Activated CD4-positive, alpha-beta memory T cell treated with anti-CD3 and anti-CD28 coated beads, Interleukin-2, amount 10 ng/mL, durations not matched to agents 7 days and 5 days (primary cell): ENCODE results near the gene YWHAG. TPM values are rescaled to one million over a fixed set of nuclear protein-coding genes. Genes with fewer than 3 reads are reported as not detected.
A peak's percentile ranks its signal among the peaks of the same experiment; 100 is the strongest.
"Not testable (repeated sequence)": the region's sequence is repeated elsewhere in the genome, so short reads cannot be mapped to it uniquely, and the experiment has no call there.

Source experiments
- CTCF ChIA-PET: fragments of 350-600 bp; sonication (Branson Sonifier 250); formaldehyde crosslinking; loops from one replicate; lab custom pipeline; 2021; ENCODE audit warnings: antibody characterized with exemption, inconsistent platforms; lab: Charles Lee
- POLR2A ChIA-PET: fragments of 350-600 bp; sonication (Branson Sonifier 250); formaldehyde crosslinking; loops from one replicate; lab custom pipeline; 2021; ENCODE audit warnings: antibody characterized with exemption; lab: Charles Lee
- DNase-seq: peaks from one replicate; pipeline ENCODE4 v3.0.0-alpha.2; 2020
- H3K27ac Mint-ChIP-seq: one replicate; pipeline ENCODE4 v1.8.0; 2021; ENCODE audit warnings: mild to moderate bottlenecking, mixed read lengths
- H3K27me3 Mint-ChIP-seq: one replicate; pipeline ENCODE4 v1.8.0; 2021; ENCODE audit warnings: mixed read lengths
- H3K36me3 Mint-ChIP-seq: one replicate; pipeline ENCODE4 v1.8.0; 2021; ENCODE audit warnings: low read depth, mixed read lengths
- H3K4me1 Mint-ChIP-seq: one replicate; pipeline ENCODE4 v1.8.0; 2021; ENCODE audit warnings: mixed read lengths
- H3K4me3 Mint-ChIP-seq: one replicate; pipeline ENCODE4 v1.8.0; 2021; ENCODE audit warnings: mild to moderate bottlenecking, mixed read lengths
- H3K9me3 Mint-ChIP-seq: one replicate; pipeline ENCODE4 v1.8.0; 2021; ENCODE audit warnings: mixed read lengths
- total RNA-seq, 2 experiments: library from RNA; stranded (reverse); gene quantifications; one replicate each; pipeline ENCODE4 v1.2.3, GENCODE V29; 2021

YWHAG gene
- total RNA-seq, 2 experiments from 2014 or later, result 83.1 to 84.8 TPM

- CTCF ChIA-PET, result interaction anchor here (0.6 to 9.2 kb wide), 7 partner anchors 9 to 144 kb away, joined by 3 to 125 read pairs (median 3); partner anchors contain the start of gene HSPB1
- H3K27me3 Mint-ChIP-seq, DNase-seq, H3K27ac Mint-ChIP-seq, H3K4me3 Mint-ChIP-seq, H3K36me3 Mint-ChIP-seq, H3K9me3 Mint-ChIP-seq, POLR2A ChIA-PET: not testable (repeated sequence)
- H3K4me1 Mint-ChIP-seq, result peaks cover 11% of the 10 kb centered on the region
These were observed 47.0 kb downstream of the YWHAG start for GRCh38 chr7:76311838-76312237.

GRCh38 chr7:76310102-76310957 lies 48.5 kb downstream of the YWHAG start:
- Mint-ChIP-seq H3K4me3 (no peak overlapping the region), H3K27me3 (no peaks in the 10 kb centered on the region), H3K27ac (no peak overlapping the region), H3K9me3 (no peaks in the 10 kb centered on the region), H3K4me1 (peaks cover 10% of the 10 kb centered on the region), H3K36me3 (no peaks in the 10 kb centered on the region)
- ChIA-PET POLR2A (interaction anchor here (0.9 kb wide), 1 partner anchor 133 kb away, joined by 3 read pairs; no protein-coding TSS in a partner anchor), CTCF (interaction anchor here (1.2 to 9.2 kb wide), 2 partner anchors 17 to 132 kb away, joined by 4 to 125 read pairs; no protein-coding TSS in a partner anchor)
- no peak for DNase-seq

- not testable (repeated sequence) for H3K27ac Mint-ChIP-seq, H3K27me3 Mint-ChIP-seq, H3K36me3 Mint-ChIP-seq, H3K9me3 Mint-ChIP-seq, H3K4me1 Mint-ChIP-seq, H3K4me3 Mint-ChIP-seq, DNase-seq
- ChIA-PET POLR2A (interaction anchor here (1.3 kb wide), 1 partner anchor 8 kb away, joined by 6 read pairs; no protein-coding TSS in a partner anchor), CTCF (interaction anchor here (1.2 to 1.4 kb wide), 2 partner anchors 18 to 131 kb away, joined by 4 to 10 read pairs; no protein-coding TSS in a partner anchor)
These were observed 49.3 kb downstream of the YWHAG start for GRCh38 chr7:76309341-76310101.

GRCh38 chr7:76308874-76309273 lies 49.9 kb downstream of the YWHAG start:
- H3K4me1 Mint-ChIP-seq, H3K27me3 Mint-ChIP-seq, H3K4me3 Mint-ChIP-seq, DNase-seq, H3K36me3 Mint-ChIP-seq, H3K9me3 Mint-ChIP-seq, H3K27ac Mint-ChIP-seq: not testable (repeated sequence)
- POLR2A ChIA-PET, result interaction anchor here (1.3 kb wide), 1 partner anchor 9 kb away, joined by 6 read pairs; no protein-coding TSS in a partner anchor
- CTCF ChIA-PET, result interaction anchor here (1.4 kb wide), 1 partner anchor 17 kb away, joined by 10 read pairs; no protein-coding TSS in a partner anchor

GRCh38 chr7:76304888-76305375 lies 53.9 kb downstream of the YWHAG start:
- peak overlapping the region; percentile 3 for H3K4me3 Mint-ChIP-seq
- H3K9me3 Mint-ChIP-seq, result no peaks in the 10 kb centered on the region
- peaks cover 18% of the 10 kb centered on the region for H3K4me1 Mint-ChIP-seq
- CTCF ChIA-PET, result interaction anchor here (0.8 to 2.2 kb wide), 6 partner anchors 9 to 36 kb away, joined by 3 to 15 read pairs (median 4); no protein-coding TSS in a partner anchor
- POLR2A ChIA-PET, result interaction anchor here (3.8 kb wide), 1 partner anchor 13 kb away, joined by 19 read pairs; no protein-coding TSS in a partner anchor
- H3K27ac Mint-ChIP-seq, result no peak overlapping the region
- H3K27me3 Mint-ChIP-seq, result peaks cover 9% of the 10 kb centered on the region
- no peak for DNase-seq
- no peaks in the 10 kb centered on the region for H3K36me3 Mint-ChIP-seq

- CTCF ChIA-PET, result interaction anchor here (0.7 to 2.7 kb wide), 4 partner anchors 11 to 15 kb away, joined by 3 to 18 read pairs (median 7); no protein-coding TSS in a partner anchor
- H3K36me3 Mint-ChIP-seq, result no peaks in the 10 kb centered on the region
- POLR2A ChIA-PET, result interaction anchor here (3.8 kb wide), 1 partner anchor 14 kb away, joined by 19 read pairs; no protein-coding TSS in a partner anchor
- peaks cover 9% of the 10 kb centered on the region for H3K27me3 Mint-ChIP-seq
- no peaks in the 10 kb centered on the region for H3K9me3 Mint-ChIP-seq
- peak overlapping the region; percentile 84 for H3K4me3 Mint-ChIP-seq
- peak overlapping the region; percentile 67 for H3K27ac Mint-ChIP-seq
- peaks cover 18% of the 10 kb centered on the region for H3K4me1 Mint-ChIP-seq
- peak; percentile 72 for DNase-seq
These were observed 55.3 kb downstream of the YWHAG start for GRCh38 chr7:76303202-76304147.

- peaks cover 9% of the 10 kb centered on the region for H3K27me3 Mint-ChIP-seq
- H3K9me3 Mint-ChIP-seq, result no peaks in the 10 kb centered on the region
- peaks cover 18% of the 10 kb centered on the region for H3K4me1 Mint-ChIP-seq
- POLR2A ChIA-PET, result interaction anchor here (3.8 kb wide), 1 partner anchor 15 kb away, joined by 19 read pairs; no protein-coding TSS in a partner anchor
- DNase-seq, result peak; percentile 62
- H3K36me3 Mint-ChIP-seq, result no peaks in the 10 kb centered on the region
- CTCF ChIA-PET, result interaction anchor here (0.7 to 2.7 kb wide), 5 partner anchors 9 to 15 kb away, joined by 3 to 18 read pairs (median 4); no protein-coding TSS in a partner anchor
- peak within 1 kb of the TSS; percentile 67 for H3K27ac Mint-ChIP-seq
- peak within 1 kb of the TSS; percentile 84 for H3K4me3 Mint-ChIP-seq
These were observed 56.2 kb downstream of the YWHAG start, which contains the start of gene HSPB1 for GRCh38 chr7:76302347-76303201. Gene HSPB1 (plus strand): TSS chr7:76302673. CDS start chr7:76302713, 40 bp downstream.

- Mint-ChIP-seq H3K36me3 (no peaks in the 10 kb centered on the region), H3K4me1 (peaks cover 20% of the 10 kb centered on the region), H3K27me3 (peaks cover 9% of the 10 kb centered on the region), H3K4me3 (no peak overlapping the region), H3K9me3 (no peaks in the 10 kb centered on the region), H3K27ac (no peak overlapping the region)
- ChIA-PET CTCF (interaction anchor here (1.9 kb wide), 1 partner anchor 10 kb away, joined by 4 read pairs; no protein-coding TSS in a partner anchor), POLR2A (interaction anchor here (0.6 kb wide), 1 partner anchor 410 kb away, joined by 3 read pairs; no protein-coding TSS in a partner anchor)
- no peak for DNase-seq
These were observed 57.8 kb downstream of the YWHAG start for GRCh38 chr7:76301000-76301399.

- CTCF ChIA-PET, result interaction anchor here (0.6 to 1.9 kb wide), 2 partner anchors 9 to 11 kb away, joined by 3 to 4 read pairs; no protein-coding TSS in a partner anchor
These were observed 58.5 kb downstream of the YWHAG start for GRCh38 chr7:76300166-76300731.

More at GRCh38 chr7:76300166-76300731, 58.5 kb downstream of the YWHAG start:
- no peaks in the 10 kb centered on the region for H3K36me3 Mint-ChIP-seq
- H3K4me3 Mint-ChIP-seq, result no peak overlapping the region
- POLR2A ChIA-PET, result no interaction called here
- peaks cover 20% of the 10 kb centered on the region for H3K4me1 Mint-ChIP-seq
- no peaks in the 10 kb centered on the region for H3K9me3 Mint-ChIP-seq
- DNase-seq, result no peak
- H3K27ac Mint-ChIP-seq, result no peak overlapping the region
- peaks cover 9% of the 10 kb centered on the region for H3K27me3 Mint-ChIP-seq
